CD4-positive, alpha-beta T cell treated with Interleukin-17A for 1 hour (primary cell): ENCODE data around the gene SLC2A14.
"Not testable (repeated sequence)": the region's sequence is repeated elsewhere in the genome, so short reads cannot be mapped to it uniquely, and the experiment has no call there.

Source experiments
- DNase-seq: peaks from one replicate; pipeline ENCODE4 v3.0.0-alpha.2; 2020

The SLC2A14 gene

DNA sequence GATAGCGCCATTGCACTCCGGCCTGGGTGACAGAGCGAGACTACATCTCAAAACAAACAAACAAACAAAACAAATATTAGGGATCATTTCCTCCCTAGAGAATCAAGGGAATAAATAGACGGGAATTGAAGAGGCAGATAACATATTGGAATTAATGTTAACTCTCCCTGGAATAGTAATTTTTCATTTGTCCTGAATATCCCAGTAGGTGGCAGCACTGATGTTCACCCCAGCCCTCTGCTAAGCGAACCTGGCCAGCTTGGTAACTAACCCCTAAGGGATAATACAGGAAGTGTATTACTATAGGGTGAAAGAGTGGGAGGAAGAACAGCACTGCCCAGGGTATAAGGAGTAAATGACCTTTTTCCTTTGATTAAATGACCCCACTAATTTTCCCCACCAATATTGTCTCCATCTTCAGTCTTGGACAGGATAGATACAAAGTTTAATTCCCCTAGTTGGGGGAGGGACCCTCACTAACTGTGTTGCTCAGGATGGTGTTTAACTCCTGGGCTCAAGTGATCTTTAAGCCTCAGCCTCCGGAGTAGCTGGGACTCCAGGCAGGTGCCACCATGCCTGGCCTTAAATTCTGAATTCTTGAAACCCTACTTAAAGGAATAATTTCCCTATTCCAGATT, 40.5 kb downstream of the SLC2A14 start:
- DNase-seq, result peak; percentile 58

DNA sequence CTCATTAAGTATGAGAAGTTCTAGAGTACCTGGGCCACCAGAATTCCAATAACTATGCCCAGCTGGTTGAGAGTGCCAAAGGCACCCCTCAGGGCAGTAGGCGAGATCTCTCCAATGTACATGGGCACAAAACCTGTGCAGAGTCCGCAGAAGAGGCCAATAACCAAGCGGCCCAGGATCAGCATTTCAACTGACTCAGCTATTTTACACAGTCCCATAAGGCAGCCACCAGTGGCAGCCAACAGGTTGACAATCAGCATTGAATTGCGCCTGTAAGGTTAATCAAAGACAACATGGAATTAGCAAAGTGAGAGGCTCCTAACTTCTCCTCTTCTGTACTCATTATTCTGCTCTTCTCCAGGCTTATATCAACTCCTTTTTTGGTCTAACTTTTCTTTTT, 43.0 kb downstream of the SLC2A14 start:
- not testable (repeated sequence) for DNase-seq

DNA sequence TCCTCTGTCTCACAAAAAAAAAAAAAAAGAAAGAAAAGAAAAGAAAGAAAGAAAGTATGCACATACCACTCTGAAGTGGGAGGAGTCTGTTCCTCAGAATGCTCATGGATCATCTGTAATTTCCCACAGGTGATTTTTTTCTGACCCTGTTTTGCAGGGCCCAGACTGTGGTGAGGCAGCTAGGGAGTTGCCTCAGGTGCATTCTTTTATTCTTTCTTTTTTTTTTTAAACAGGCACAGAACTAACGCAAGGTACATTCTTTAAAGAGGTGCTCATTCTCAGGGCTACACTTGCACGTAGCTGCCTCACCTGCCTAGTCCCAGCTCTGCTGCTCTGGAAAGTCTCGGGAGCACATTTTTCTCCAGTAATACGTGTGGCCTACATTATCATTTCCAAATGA, 47.0 kb downstream of the SLC2A14 start:
- DNase-seq, result not testable (repeated sequence)

DNA sequence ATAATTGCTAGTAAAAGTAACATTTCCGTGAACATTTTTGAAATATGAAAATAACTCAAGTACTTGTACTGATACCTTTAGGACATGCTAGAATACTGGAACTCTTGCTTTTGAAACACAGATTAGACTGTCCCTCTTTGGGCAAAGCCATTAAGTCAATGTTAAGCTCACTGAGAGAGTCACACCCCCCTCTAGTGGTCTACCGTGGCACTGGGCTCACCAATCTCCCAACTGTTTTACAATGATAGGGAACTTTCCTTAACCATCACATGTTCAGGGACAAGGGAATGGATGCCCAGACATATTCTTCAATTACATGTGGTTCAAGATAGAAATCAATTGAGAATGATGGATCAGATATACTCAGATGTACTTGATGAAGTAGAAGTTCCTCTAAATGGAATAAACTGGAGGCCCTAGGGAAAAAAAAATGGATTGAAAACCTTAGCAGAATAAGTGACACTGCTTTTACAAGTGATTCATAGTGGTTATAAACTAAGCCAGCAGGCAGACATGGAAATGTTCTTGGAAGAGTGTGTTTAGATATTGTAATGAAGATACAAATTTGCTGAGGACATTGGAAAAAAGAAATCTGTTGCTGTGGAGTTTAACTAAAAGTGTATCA, 65.7 kb downstream of the SLC2A14 start:
- peak; percentile 63 for DNase-seq

DNA sequence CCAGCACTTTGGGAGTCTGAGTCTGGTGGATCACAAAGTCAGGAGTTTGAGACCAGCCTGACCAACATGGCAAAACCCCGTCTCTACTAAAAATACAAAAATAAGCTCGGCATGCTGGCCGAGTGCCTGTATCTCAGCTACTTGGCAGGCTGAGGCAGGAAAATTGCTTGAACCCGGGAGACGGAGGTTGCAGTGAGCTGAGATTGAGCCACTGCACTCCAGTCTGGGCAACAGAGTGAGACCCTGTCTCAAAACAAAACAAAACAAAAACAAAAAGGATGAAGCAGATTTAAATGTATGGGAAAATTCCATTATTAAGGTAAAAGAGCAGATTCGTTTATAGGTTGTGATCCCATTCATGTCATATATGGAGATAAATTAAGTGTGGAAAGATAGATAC, 66.4 kb downstream of the SLC2A14 start:
- not testable (repeated sequence) for DNase-seq

DNA sequence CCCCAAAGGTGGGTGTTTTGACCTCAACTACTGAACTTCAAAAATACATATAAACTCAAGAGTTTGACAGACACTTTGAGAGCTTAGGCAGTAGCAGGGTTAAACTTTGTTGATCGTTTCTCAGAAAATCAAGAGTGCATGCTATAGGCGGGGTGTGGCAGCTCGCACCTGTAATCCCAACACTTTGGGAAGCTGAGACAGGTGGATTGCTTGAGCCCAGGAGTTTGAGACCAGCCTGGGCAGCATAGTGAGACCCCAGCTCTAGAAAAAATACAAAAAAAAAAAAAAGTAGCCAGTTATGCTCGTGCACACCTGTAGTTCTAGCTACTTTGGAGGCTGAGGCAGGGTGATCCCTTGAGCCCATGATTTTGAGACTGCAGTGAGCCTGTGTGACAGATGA, 71.3 kb downstream of the SLC2A14 start:
- no peak for DNase-seq

DNA sequence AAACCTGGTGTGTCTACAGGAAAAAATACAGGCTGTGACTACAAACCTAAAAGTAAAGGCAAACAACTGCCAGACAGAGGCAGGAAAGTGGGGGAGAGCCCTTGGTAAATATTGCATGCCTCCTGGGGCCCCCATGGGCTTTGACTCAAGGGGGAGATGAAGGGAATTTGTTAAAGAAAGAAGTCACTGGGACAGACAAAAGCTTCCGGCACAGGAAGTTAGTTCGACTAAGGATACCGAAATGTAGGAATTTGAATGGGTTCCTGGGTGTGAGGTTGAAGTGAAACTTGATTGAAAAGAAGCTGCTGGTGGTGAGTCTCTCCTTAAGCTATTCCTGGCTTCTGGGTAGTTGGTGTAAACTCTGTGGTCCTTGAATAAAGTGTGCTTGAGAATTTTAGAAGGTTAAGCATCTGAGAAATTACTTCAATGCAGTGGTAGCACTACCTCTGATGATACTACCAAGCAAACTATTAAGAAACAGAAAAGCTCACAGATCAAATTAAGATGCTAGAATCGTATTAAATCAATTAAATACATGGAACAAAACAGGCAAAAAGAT, 73.9 kb downstream of the SLC2A14 start:
- DNase-seq, result not testable (repeated sequence)

DNA sequence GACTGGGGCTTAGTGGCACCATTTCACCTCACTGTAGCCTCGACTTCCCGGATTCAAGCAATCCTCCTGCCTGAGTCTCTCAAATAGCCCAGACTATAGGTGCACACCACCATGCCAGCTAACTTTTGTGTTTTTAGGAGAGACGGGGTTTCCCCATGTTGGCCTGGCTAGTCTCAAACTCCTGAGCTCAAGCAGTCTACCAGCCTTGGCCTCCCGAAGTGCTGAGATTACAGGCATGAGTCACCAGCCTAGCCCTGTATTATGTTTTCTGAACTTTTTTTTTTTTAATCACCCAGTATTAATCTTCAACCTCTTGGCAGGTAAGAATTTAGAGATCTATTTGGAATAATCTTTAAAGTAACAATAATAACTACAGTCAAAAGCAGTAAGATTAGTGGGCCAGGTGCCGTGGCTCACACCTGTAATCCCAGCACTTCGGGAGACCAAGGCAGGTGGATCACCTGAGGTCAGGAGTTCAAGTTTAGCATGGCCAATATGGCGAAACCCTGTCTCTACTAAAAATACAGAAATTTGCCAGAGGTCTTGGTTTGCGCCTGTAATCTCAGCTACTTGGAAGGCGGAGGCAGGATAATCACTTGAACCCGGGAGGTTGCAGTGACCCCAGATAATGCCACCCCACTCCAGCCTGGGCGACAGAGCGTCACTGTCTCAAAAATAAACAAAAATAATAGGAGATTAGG, 74.9 kb downstream of the SLC2A14 start:
- no peak for DNase-seq

DNA sequence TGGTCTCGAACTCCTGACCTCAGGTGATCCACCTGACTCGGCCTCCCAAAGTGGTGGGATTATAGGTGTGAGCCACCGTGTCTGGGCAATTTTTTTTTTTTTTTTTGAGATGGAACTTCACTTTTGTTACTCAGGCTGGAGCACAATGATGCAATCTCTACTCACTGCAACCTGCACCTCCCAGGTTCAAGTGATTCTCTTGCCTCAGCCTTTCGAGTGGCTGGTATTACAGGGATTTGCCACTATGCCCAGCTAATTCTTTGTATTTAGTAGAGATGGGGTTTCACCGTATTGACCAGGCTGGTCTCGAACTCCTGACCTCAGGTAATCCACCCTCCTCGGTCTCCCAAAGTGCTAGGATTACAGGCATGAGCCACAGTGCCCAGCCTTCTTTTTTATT, 75.4 kb downstream of the SLC2A14 start:
- DNase-seq, result not testable (repeated sequence)

DNA sequence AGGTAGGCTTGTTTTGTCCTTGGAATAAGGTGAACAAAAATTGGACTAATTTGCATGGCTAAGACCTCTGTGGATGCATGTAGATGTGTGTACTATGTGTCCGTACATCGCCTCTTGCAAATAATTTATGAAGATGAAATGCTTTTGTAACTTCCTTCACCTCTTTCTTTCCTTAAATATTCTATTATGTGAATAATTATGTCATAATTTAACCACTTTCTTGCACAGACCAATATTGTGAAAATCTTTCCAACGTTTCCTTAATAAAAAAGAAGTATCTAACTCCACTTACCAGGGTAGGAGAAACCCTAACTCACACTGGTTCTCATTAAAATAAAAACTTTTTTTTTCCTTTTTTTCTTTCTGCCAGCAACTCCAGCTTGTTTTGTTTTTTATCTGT, 79.5 kb downstream of the SLC2A14 start:
- no peak for DNase-seq

DNA sequence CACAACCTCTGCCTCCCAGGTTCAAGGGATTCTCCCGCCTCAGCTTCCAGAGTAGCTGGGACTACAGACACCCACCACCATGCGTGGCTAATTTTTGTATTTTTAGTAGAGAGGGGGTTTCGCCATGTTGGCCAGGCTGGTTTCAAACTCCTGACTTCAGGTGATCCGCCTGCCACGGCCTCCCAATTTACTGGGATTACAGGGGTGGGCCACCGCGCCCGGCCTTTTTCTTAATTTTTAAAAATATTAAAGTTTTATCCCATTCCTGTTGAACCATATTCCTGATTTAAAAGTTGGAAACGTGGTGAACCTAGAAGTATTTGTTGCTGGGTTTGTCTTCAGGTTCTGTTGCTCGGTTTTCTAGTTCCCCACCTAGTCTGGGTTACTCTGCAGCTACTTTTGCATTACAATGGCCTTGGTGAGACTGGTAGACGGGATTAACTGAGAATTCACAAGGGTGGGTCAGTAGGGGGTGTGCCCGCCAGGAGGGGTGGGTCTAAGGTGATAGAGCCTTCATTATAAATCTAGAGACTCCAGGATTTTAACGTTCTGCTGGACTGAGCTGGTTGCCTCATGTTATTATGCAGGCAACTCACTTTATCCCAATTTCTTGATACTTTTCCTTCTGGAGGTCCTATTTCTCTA, 83.7 kb downstream of the SLC2A14 start, which contains the start of gene NANOG:
NANOG (plus strand) TSS at position 519 of the 645 bp plus-strand sequence. CDS start 213 bp downstream, outside the sequence.
- DNase-seq, result not testable (repeated sequence)

DNA sequence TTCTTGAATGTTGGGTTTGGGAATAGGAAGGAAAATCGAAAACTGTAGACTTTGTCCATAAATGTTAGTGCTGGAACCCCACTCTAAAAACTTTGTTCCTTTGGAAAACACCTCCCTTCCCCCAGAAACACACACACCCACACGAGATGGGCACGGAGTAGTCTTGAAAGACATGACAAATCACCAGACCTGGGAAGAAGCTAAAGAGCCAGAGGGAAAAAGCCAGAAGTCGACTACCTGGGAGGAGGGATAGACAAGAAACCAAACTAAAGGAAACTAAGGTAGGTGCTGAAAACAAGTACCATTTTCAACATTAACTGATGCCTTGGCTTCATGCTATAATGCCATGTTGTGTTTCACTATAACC, 84.4 kb downstream of the SLC2A14 start:
- DNase-seq, result no peak

DNA sequence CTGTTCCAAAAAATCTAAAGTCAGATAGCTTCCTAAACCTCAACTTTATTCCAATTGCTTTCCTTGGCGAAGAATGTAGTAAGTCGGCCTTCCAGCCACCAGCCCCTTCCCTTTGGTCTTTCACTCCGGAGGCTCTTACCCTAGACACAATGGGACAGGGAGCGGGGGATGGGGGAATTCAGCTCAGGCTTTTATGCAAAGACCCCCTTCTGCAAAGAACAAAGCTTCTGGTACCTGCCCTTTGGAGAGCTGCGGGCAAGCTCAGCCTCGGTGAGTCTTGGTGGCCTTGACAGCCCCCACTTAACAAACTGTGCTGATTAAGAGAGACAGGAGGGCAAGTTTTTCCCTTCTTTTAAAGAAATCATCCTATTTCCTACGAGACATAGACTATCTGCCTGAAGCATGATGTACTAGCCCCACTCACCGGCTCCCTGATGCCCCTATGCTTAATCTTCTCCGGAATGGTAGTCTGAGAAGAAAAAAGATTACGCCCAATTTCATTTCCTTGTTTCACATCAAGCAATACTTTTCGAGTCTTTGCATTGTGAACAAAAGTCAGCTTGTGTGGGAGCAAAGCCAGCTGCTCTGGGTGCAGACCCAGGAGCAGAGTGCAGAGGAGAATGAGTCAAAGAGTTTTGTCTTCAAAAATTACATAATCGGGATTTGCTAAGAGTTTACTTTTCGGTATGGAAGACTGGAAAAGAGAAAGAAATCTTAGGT, 85.0 kb downstream of the SLC2A14 start:
- no peak for DNase-seq

DNA sequence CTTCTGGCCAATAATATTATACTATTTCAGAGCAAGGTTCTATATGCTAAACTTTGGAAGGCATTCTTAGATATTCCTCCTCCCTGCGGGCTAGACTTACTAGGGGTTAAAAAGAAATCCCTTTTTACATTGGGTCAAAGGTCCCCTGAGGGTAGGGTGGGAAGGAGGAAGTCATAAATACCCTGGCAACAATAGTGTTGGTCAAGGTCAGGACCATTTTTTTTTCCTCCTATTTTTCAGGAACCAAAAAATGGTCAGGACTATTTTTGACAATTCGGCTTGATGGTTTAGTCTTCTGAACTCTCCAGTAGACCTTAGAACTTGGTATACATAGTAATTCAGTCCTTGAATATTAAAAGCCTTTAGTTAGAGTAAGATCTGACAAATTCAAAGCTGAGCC, 88.0 kb downstream of the SLC2A14 start:
- DNase-seq, result no peak

DNA sequence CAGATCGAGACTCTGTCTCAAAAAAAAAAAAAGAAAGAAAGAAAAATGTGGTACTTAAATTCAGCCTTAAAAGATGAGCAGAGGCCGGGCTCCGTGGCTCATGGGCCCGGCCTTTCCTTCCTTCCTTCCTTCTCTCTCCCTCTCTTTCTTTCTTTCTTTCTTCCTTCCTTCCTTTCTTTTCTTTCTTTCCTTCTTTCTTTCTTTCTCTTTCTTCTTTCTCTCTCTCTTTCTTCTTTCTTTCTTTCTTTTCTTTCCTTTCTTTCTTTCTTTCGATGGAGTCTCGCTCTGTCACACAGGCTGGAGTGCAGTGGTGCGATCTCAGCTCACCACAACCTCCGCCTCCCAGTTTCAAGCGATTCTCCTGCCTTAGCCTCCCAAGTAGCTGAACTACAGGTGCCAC, 89.3 kb downstream of the SLC2A14 start:
- not testable (repeated sequence) for DNase-seq

DNA sequence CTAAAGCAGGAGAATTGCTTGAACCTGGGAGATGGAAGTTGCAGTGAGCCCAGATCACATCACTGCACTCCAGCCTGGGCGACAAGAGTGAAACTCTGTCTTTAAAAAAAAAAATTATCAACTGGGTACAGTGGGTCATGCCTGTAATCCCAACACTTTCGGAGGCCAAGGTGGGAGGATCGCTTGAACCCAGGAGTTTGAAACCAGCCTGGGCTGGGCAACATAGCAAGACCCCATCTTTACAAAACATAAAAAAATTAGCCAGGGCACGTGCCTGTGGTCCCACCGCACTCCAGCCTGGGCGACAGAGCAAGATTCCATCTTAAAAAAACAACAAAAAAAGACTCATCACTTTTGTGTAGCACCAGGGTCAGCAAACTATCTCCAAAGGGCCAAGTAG, 90.7 kb downstream of the SLC2A14 start:
- no peak for DNase-seq

DNA sequence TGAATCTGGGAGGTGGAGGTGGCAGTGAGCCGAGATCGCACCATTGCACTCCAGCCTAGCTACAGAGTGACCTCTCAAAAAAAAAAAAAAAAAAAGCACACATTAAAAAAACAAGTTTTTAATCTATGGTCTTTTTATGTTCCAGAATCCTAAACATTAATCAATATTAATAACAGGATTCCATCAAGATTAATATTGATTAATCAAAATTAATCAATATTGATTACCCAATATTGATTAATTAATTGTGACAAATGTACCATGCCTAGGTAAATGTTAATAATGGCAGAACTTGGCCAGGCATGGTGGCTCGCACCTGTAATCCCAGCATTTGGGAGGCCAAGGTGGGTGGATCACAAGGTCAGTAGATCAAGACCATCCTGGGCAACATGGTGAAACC, 91.4 kb downstream of the SLC2A14 start:
- DNase-seq, result no peak

DNA sequence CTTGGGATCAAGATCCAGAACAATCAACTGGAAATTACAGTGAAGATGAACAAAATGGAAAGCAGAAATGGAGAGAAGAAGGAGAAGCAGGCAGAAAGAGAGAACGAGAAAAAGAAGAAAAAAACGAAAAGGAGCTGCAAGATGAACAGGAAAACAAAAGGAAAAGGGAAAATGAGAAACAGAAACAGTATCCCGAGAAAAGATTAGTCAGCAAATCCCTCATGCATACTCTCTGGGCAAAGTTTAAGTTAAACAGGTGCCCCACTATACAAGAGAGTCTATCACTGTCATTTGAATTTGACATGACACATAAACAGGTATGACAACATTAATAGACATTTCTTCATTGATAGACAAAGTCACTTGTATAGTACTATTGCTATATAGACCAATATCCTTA, 102.7 kb downstream of the SLC2A14 start:
- DNase-seq, result no peak
